Vagina (tissue), 2 donors: ENCODE results near the gene PLOD2. TPM values are rescaled to one million over a fixed set of nuclear protein-coding genes. Genes with fewer than 3 reads are reported as not detected.

ENCODE experiments used
- DNase-seq, 2 donors: peaks; one replicate each; pipeline ENCODE4 v3.0.0-alpha.2; 2017; ENCODE audit errors: extremely low spot score in 2 of 2
- H3K27ac ChIP-seq: fragments of 200-600 bp; sonication (generic); one replicate; pipeline ENCODE4 v1.5.1; 2019
- H3K27me3 ChIP-seq: fragments of 200-600 bp; sonication (generic); one replicate; pipeline ENCODE4 v1.5.1; 2019
- H3K36me3 ChIP-seq, 2 donors: fragments of 200-600 bp; sonication (generic); one replicate each; pipeline ENCODE4 v1.5.1; 2017 to 2019
- H3K4me1 ChIP-seq: fragments of 200-600 bp; sonication (generic); one replicate; pipeline ENCODE4 v1.5.1; 2019
- H3K4me3 ChIP-seq, 2 donors: fragments of 200-600 bp; sonication (generic); 1 replicate in 1 of 2; 2 replicates in 1 of 2; pipeline ENCODE4 v1.5.1; 2016 to 2019
- H3K9me3 ChIP-seq: fragments of 200-600 bp; sonication (generic); one replicate; pipeline ENCODE4 v1.5.1; 2019
- CTCF ChIP-seq, 3 experiments: fragments of 450-650 bp in 2 of 3; fragments of 200-600 bp in 1 of 3; sonication (generic) in 1 of 3; IDR thresholded peaks; one replicate each; pipeline ENCODE4 v1.5.1; 2017 to 2019; ENCODE audit warnings: antibody characterized with exemption in 3 of 3, mild to moderate bottlenecking in 2 of 3, moderate library complexity in 2 of 3
- POLR2A ChIP-seq, 2 donors: fragments of 450-650 bp; IDR thresholded peaks; one replicate each; pipeline ENCODE4 v1.6.1; 2017; ENCODE audit warnings: antibody characterized with exemption in 2 of 2, mild to moderate bottlenecking in 2 of 2, moderate library complexity in 2 of 2
- POLR2AphosphoS5 ChIP-seq, 2 donors: sonication (generic); formaldehyde crosslinking; IDR thresholded peaks; one replicate each; pipeline ENCODE4 v1.9.0; 2017; ENCODE audit warnings: antibody characterized with exemption in 2 of 2, mild to moderate bottlenecking in 2 of 2, low read depth in 1 of 2; ENCODE audit not compliant: insufficient read depth in 1 of 2
- intact Hi-C: fragments of 100-400 bp; cut with DNase I; formaldehyde crosslinking; loops from one replicate; pipeline ENCODE4 v1.15.1; 2023
- total RNA-seq: library from RNA; depleted of rRNA; stranded (reverse); fragments of >200 nt; gene quantifications from one replicate; pipeline ENCODE4 v1.2.3, GENCODE V29; 2016

Gene PLOD2
- total RNA-seq, 1 donor from 2014 or later = 27.0 TPM

GRCh38 chr3:146180376-146180775 is 19.4 kb upstream of the PLOD2 start:
- no peak for DNase-seq
- intact Hi-C loops = no loop called here
- H3K4me3 ChIP-seq = no peak overlapping the region

DNA sequence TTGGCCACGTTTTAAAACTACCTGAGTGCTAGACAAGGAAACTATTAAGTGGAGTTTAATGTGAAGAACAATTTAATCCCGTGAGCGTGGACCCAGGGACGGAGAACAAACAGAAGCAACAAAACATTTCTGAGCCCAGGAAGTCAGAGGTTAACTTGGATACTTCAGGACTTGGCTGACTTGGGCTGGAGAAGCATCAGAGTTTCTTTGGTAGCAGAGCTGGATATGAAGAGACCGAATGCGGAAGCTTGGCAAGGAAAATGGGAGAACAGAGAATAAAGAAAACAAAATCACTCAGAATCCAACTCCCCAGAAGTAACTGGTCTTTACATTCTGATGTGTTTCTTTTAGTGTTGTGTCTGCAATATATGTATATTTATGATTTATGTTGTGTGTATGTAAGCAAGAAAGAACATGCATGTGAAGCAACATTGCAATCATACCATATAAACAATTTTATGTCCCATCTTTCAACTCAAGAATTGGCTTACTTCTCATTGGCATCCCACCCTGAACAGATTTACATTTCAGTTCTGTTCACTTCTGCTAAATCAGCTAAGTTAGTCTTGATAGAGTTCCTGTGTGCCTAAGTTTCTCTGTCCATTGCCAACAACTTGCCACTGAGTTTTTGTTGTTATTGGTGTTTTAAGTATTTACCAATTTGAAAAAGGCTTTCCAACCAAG is 17.2 kb upstream of the PLOD2 start:
- no peaks in the 10 kb centered on the region for H3K9me3 ChIP-seq
- TF ChIP-seq POLR2AphosphoS5 (IDR thresholded peaks at IDR 0.05; ENCODE audit: insufficient read depth in 1 of 2, low read depth in 1 of 2) = no peak
- no peak for TF ChIP-seq POLR2A (IDR thresholded peaks at IDR 0.05)
- TF ChIP-seq CTCF (IDR thresholded peaks at IDR 0.05) = no peak
- H3K27ac ChIP-seq = no peak overlapping the region
- no peak overlapping the region for H3K4me3 ChIP-seq
- H3K27me3 ChIP-seq = no peaks in the 10 kb centered on the region
- DNase-seq = no peak
- intact Hi-C loops = loop anchor here (10.0 kb wide), 1 partner anchor 1943 kb away; no protein-coding TSS in a partner anchor
- H3K36me3 ChIP-seq = no peaks in the 10 kb centered on the region
- no peaks in the 10 kb centered on the region for H3K4me1 ChIP-seq

More at GRCh38 chr3:146180376-146180775, 19.4 kb upstream of the PLOD2 start:
- Histone ChIP-seq H3K36me3 (no peaks in the 10 kb centered on the region), H3K4me1 (no peaks in the 10 kb centered on the region), H3K27me3 (no peaks in the 10 kb centered on the region), H3K27ac (no peak overlapping the region), H3K9me3 (no peaks in the 10 kb centered on the region)
- TF ChIP-seq POLR2A (IDR thresholded peaks at IDR 0.05) (no peak), POLR2AphosphoS5 (IDR thresholded peaks at IDR 0.05; ENCODE audit: insufficient read depth in 1 of 2, low read depth in 1 of 2) (no peak), CTCF (IDR thresholded peaks at IDR 0.05) (no peak)

GRCh38 chr3:146177519-146177918 is 16.5 kb upstream of the PLOD2 start:
- no peaks in the 10 kb centered on the region for H3K9me3 ChIP-seq
- intact Hi-C loops = loop anchor here (10.0 kb wide), 1 partner anchor 1943 kb away; no protein-coding TSS in a partner anchor
- DNase-seq = no peak
- no peaks in the 10 kb centered on the region for H3K4me1 ChIP-seq
- H3K27me3 ChIP-seq = no peaks in the 10 kb centered on the region
- H3K36me3 ChIP-seq = no peaks in the 10 kb centered on the region
- no peak overlapping the region for H3K27ac ChIP-seq
- H3K4me3 ChIP-seq = no peak overlapping the region
- TF ChIP-seq POLR2AphosphoS5 (IDR thresholded peaks at IDR 0.05; ENCODE audit: insufficient read depth in 1 of 2, low read depth in 1 of 2) (no peak), POLR2A (IDR thresholded peaks at IDR 0.05) (no peak), CTCF (IDR thresholded peaks at IDR 0.05) (no peak)

- Histone ChIP-seq H3K4me1 (no peaks in the 10 kb centered on the region), H3K27ac (no peak overlapping the region), H3K36me3 (no peaks in the 10 kb centered on the region), H3K9me3 (no peaks in the 10 kb centered on the region), H3K27me3 (no peaks in the 10 kb centered on the region), H3K4me3 (no peak overlapping the region)
- no peak for DNase-seq
- TF ChIP-seq POLR2A (IDR thresholded peaks at IDR 0.05) (no peak), POLR2AphosphoS5 (IDR thresholded peaks at IDR 0.05; ENCODE audit: insufficient read depth in 1 of 2, low read depth in 1 of 2) (no peak), CTCF (IDR thresholded peaks at IDR 0.05) (no peak)
- intact Hi-C loops = loop anchor here (10.0 kb wide), 1 partner anchor 1942 kb away; no protein-coding TSS in a partner anchor
Observed at GRCh38 chr3:146177072-146177471, 16.1 kb upstream of the PLOD2 start.

GRCh38 chr3:146172586-146172985 is 11.6 kb upstream of the PLOD2 start:
- intact Hi-C loops = loop anchor here (10.0 kb wide), 1 partner anchor 1938 kb away; no protein-coding TSS in a partner anchor
- H3K9me3 ChIP-seq = no peaks in the 10 kb centered on the region
- no peak overlapping the region for H3K27ac ChIP-seq
- TF ChIP-seq POLR2A (IDR thresholded peaks at IDR 0.05) (no peak), POLR2AphosphoS5 (IDR thresholded peaks at IDR 0.05; ENCODE audit: insufficient read depth in 1 of 2, low read depth in 1 of 2) (no peak), CTCF (IDR thresholded peaks at IDR 0.05) (no peak)
- H3K4me3 ChIP-seq = no peak overlapping the region
- H3K36me3 ChIP-seq = no peaks in the 10 kb centered on the region
- H3K27me3 ChIP-seq = no peaks in the 10 kb centered on the region
- DNase-seq = no peak
- no peaks in the 10 kb centered on the region for H3K4me1 ChIP-seq
